ENCODE data around the gene OPN5.
"Not testable (repeated sequence)": the region's sequence is repeated elsewhere in the genome, so short reads cannot be mapped to it uniquely, and the experiment has no call there.

OPN5 gene

DNA sequence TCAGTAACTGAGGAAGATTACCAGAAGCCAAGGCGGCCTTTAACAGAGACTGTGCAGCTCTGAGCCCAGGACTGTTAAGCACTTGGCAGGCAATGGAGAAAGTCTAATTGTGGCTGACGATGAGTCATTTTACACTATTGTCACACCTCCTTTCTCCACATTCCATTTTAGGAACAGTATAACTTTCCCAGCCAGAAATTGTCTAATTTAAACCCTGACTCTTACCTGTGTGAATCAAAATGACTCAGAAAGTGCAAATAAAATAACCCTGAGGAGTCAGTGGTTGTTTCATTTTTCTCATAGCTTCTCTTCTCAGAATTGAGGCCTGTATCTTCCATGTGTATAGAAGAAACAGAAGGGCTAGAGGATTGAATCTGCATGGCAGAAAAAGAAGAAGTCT is 40.0 kb upstream of the OPN5 start:
- in situ Hi-C loops (cut with MboI; ENCODE audit: low pct_unique_long_range_greater_than_20kb, low sequenced_read_pairs, unreplicated experiment): loop anchor here (25.0 kb wide), 2 partner anchors 105 to 330 kb away; no protein-coding TSS in a partner anchor
- DNase-seq (ENCODE audit: low spot score): peak; percentile 35
- TF ChIP-seq, protein P1, sequence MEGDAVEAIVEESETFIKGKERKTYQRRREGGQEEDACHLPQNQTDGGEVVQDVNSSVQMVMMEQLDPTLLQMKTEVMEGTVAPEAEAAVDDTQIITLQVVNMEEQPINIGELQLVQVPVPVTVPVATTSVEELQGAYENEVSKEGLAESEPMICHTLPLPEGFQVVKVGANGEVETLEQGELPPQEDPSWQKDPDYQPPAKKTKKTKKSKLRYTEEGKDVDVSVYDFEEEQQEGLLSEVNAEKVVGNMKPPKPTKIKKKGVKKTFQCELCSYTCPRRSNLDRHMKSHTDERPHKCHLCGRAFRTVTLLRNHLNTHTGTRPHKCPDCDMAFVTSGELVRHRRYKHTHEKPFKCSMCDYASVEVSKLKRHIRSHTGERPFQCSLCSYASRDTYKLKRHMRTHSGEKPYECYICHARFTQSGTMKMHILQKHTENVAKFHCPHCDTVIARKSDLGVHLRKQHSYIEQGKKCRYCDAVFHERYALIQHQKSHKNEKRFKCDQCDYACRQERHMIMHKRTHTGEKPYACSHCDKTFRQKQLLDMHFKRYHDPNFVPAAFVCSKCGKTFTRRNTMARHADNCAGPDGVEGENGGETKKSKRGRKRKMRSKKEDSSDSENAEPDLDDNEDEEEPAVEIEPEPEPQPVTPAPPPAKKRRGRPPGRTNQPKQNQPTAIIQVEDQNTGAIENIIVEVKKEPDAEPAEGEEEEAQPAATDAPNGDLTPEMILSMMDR (IDR thresholded peaks at IDR 0.05; ENCODE audit: extremely low read depth, insufficient read depth, missing control alignments): no peak

DNA sequence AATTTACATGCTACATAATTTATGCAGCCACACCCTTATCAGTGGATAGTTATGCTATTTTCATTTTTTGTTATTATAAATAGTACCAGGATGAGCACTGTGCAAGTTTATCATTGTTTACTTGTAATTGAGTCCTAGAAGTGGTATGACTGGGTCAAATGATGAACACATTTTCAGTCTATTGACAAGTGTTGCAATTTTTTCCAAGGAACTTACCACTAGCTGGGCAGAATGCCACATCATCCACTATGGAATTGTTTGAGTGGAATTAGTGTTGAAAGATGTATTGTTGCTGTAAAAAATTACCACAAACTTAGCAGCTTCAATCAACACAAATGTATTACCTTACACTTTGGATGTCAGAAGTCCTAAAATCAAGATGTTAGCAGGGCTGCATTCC is 38.1 kb upstream of the OPN5 start:
- no peak for DNase-seq (ENCODE audit: low spot score)
- TF ChIP-seq, protein P1 (IDR thresholded peaks at IDR 0.05; ENCODE audit: extremely low read depth, insufficient read depth, missing control alignments): no peak
- in situ Hi-C loops (cut with MboI; ENCODE audit: low pct_unique_long_range_greater_than_20kb, low sequenced_read_pairs, unreplicated experiment): loop anchor here (25.0 kb wide), 2 partner anchors 106 to 331 kb away; no protein-coding TSS in a partner anchor

DNA sequence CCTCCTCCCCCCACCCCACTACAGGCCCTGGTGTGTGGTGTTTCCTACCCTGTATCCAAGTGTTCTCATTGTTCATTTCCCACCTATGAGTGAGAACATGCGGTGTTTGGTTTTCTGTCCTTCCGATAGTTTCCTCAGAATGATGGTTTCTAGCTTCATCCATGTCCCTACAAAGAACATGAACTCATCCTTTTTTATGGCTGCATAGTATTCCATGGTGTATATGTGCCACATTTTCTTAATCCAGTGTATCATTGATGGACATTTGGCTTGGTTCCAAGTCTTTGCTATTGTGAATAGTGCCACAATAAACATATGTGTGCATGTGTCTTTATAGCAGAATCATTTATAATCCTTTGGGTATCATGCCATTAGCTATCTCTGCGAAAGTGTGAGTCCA is 36.6 kb upstream of the OPN5 start:
- in situ Hi-C loops (cut with MboI; ENCODE audit: low pct_unique_long_range_greater_than_20kb, low sequenced_read_pairs, unreplicated experiment): loop anchor here (25.0 kb wide), 2 partner anchors 108 to 333 kb away; no protein-coding TSS in a partner anchor
- DNase-seq (ENCODE audit: low spot score): not testable (repeated sequence)

DNA sequence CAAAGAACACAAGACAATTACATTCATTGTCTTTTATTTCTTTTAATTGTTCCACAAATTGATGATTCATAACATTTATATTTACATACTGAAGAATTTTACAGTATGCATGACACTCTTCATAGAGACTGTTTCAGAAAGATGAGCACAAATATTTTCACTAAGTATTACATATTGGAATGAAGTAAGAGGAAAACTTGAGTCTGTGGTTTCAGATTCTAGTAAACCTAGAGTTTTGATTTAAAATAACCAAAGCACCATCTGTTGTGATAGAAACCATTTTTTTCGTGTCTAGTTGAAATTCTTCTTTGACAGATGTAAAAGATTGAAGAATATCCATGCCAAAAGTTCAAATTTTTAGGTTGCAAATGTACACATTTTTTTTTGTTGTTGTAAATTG is 32.1 kb upstream of the OPN5 start:
- TF ChIP-seq, protein P1 (IDR thresholded peaks at IDR 0.05; ENCODE audit: extremely low read depth, insufficient read depth, missing control alignments): no peak
- in situ Hi-C loops (cut with MboI; ENCODE audit: low pct_unique_long_range_greater_than_20kb, low sequenced_read_pairs, unreplicated experiment): loop anchor here (25.0 kb wide), 2 partner anchors 112 to 337 kb away; no protein-coding TSS in a partner anchor
- peak; percentile 17 for DNase-seq (ENCODE audit: low spot score)

DNA sequence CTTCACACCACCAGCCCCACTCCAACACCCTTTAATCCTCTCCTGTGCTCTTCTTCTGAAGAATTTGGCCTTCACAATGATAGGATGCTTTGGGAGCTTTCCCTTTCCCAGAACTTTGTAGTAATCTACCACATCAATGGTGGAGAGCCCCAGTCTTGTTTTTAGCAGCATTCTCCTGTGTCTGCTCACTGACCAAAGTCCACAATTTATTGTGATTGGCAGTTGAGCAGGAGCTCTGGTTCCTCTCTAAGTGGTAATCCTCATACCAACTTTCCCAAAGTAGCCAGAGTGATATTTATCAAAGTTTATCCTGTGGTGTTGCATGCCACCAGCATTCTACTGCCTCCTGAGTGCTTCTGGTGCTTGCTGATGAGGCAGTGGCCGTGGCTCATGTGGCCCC is 29.0 kb upstream of the OPN5 start:
- DNase-seq (ENCODE audit: low spot score): no peak
- TF ChIP-seq, protein P1 (IDR thresholded peaks at IDR 0.05; ENCODE audit: extremely low read depth, insufficient read depth, missing control alignments): no peak
- in situ Hi-C loops (cut with MboI; ENCODE audit: low pct_unique_long_range_greater_than_20kb, low sequenced_read_pairs, unreplicated experiment): no loop called here

DNA sequence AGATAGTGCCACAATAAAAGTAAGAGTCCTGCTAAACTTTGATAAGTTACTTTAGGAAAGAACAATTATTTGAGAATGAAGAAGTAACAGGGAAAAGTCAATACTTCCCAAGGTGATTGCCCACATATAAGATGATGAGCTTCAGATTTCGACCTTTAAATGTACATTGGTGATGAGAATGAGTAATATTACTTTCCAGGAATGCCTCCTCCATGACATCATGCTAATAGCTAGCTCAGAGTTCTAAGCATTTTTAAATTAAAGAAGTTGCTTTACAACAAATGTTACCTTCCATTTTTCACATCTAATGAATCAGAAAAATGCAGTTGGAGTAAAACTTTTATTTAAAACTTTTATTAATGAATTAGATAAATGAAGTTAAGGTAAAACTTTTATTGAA is 22.5 kb upstream of the OPN5 start:
- no peak for DNase-seq (ENCODE audit: low spot score)
- TF ChIP-seq, protein P1 (IDR thresholded peaks at IDR 0.05; ENCODE audit: extremely low read depth, insufficient read depth, missing control alignments): no peak
- in situ Hi-C loops (cut with MboI; ENCODE audit: low pct_unique_long_range_greater_than_20kb, low sequenced_read_pairs, unreplicated experiment): no loop called here

DNA sequence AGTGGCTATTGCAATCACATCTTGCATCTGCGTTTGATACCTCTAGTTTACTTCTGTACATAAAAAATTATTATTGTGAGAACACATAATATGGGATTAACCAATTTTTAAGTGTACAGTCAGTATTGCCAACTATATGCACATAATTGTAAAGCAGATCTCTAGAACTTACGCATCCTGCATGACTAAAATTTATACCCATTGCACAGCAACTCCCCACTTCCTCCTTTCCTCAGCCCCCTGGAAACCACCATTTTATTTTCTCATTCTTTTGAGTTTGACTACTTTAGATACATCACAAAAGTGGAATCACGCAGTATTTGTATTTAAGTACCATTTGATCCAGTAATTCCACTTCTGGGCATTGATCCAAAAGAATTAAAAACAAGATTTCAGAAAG is 19.3 kb upstream of the OPN5 start:
- in situ Hi-C loops (cut with MboI; ENCODE audit: low pct_unique_long_range_greater_than_20kb, low sequenced_read_pairs, unreplicated experiment): no loop called here
- DNase-seq (ENCODE audit: low spot score): no peak
- TF ChIP-seq, protein P1 (IDR thresholded peaks at IDR 0.05; ENCODE audit: extremely low read depth, insufficient read depth, missing control alignments): no peak
